IMR-90 (cell line): Measurements from ENCODE around the gene CA12. TPM values are rescaled to one million over a fixed set of nuclear protein-coding genes. Genes with fewer than 3 reads are reported as not detected.

Source experiments
- ATAC-seq: fragments of 200-7000 bp; cut with Tn5 transposase; 2 replicates; pipeline ENCODE4 v1.9.1; 2020; ENCODE audit warnings: low read depth, mild to moderate bottlenecking, moderate library complexity
- BruUV-seq: library from RNA; stranded (reverse); fragments of 400-500 nt; replicated peaks from 2 replicates; lab custom pipeline; 2021; lab: Mats Ljungman, UMichigan
- CTCF ChIA-PET: fragments of 300-600 bp; formaldehyde crosslinking; extraction: SDS; loops from one replicate; lab custom pipeline; 2021; ENCODE audit warnings: antibody characterized with exemption; lab: Yijun Ruan, JAX
- POLR2A ChIA-PET: fragments of 300-600 bp; sonication (Branson Sonifier 250); formaldehyde crosslinking; loops from one replicate; lab custom pipeline; 2022; ENCODE audit warnings: antibody characterized with exemption; ENCODE audit not compliant: unreplicated experiment; lab: Charles Lee
- DNase-seq: peaks from one replicate; pipeline ENCODE4 v3.0.0; 2013
- H2AFZ ChIP-seq: replicated peaks from 2 replicates; pipeline ENCODE3; 2013; ENCODE audit warnings: low read length, mild to moderate bottlenecking; ENCODE audit not compliant: poor library complexity
- H2AK5ac ChIP-seq: 2 replicates; pipeline ENCODE4 v1.6.1; 2013; ENCODE audit warnings: low read depth, low read length, inconsistent platforms
- H2AK9ac ChIP-seq: replicated peaks from 2 replicates; pipeline ENCODE3; 2013; ENCODE audit warnings: mild to moderate bottlenecking, low read depth, low read length, moderate library complexity; ENCODE audit not compliant: poor library complexity
- H2BK120ac ChIP-seq: 2 replicates; pipeline ENCODE4 v1.6.1; 2013; ENCODE audit warnings: low read depth, low read length, inconsistent platforms
- H2BK15ac ChIP-seq: 3 replicates; pipeline ENCODE4 v1.6.1; 2013; ENCODE audit warnings: low read depth, low read length, inconsistent platforms
- H2BK20ac ChIP-seq: 2 replicates; pipeline ENCODE4 v1.6.1; 2013; ENCODE audit warnings: low read depth, mild to moderate bottlenecking, inconsistent platforms, low read length, moderate library complexity
- H2BK5ac ChIP-seq: 2 replicates; pipeline ENCODE4 v1.6.1; 2013; ENCODE audit warnings: mild to moderate bottlenecking, low read depth, low read length, inconsistent platforms; ENCODE audit not compliant: poor library complexity, severe bottlenecking
- H3K14ac ChIP-seq: replicated peaks from 2 replicates; pipeline ENCODE4 v1.6.1; 2013; ENCODE audit warnings: low read depth, low read length, inconsistent platforms
- H3K18ac ChIP-seq: 2 replicates; pipeline ENCODE4 v1.6.1; 2013; ENCODE audit warnings: low read depth, low read length, control low read depth
- H3K23ac ChIP-seq: 2 replicates; pipeline ENCODE4 v1.6.1; 2013; ENCODE audit warnings: low read depth, low read length, inconsistent platforms
- H3K27ac ChIP-seq: 2 replicates; pipeline ENCODE4 v1.5.1; 2013; ENCODE audit warnings: mild to moderate bottlenecking, control low read depth, low read length; ENCODE audit not compliant: insufficient read depth
- H3K27me3 ChIP-seq: 2 replicates; pipeline ENCODE4 v1.6.1; 2013; ENCODE audit warnings: low read length; ENCODE audit not compliant: control insufficient read depth, insufficient read depth
- H3K36me3 ChIP-seq: 2 replicates; pipeline ENCODE4 v1.6.1; 2013; ENCODE audit warnings: low read length, mixed read lengths; ENCODE audit not compliant: control insufficient read depth, insufficient read depth
- H3K4ac ChIP-seq: 2 replicates; pipeline ENCODE4 v1.6.1; 2013; ENCODE audit warnings: low read depth, low read length, inconsistent platforms
- H3K4me1 ChIP-seq: 2 replicates; pipeline ENCODE4 v1.6.1; 2013; ENCODE audit warnings: low read length, mixed read lengths; ENCODE audit not compliant: control insufficient read depth, insufficient read depth
- H3K4me2 ChIP-seq: 2 replicates; pipeline ENCODE4 v1.6.1; 2013; ENCODE audit warnings: low read depth, mild to moderate bottlenecking, control low read depth, low read length, moderate library complexity
- H3K4me3 ChIP-seq: 2 replicates; pipeline ENCODE4 v1.5.1; 2013; ENCODE audit warnings: low read depth, mild to moderate bottlenecking, control low read depth, low read length, moderate library complexity; ENCODE audit not compliant: insufficient read depth
- H3K56ac ChIP-seq: 2 replicates; pipeline ENCODE4 v1.6.1; 2013; ENCODE audit warnings: low read length, inconsistent platforms; ENCODE audit not compliant: insufficient read depth; ENCODE audit errors: extremely low read depth
- H3K79me1 ChIP-seq, 2 experiments: 2 replicates each; pipeline ENCODE4 v1.6.1; 2013; ENCODE audit warnings: low read length in 2 of 2, inconsistent platforms in 1 of 2, low read depth in 1 of 2
- H3K9ac ChIP-seq: 2 replicates; pipeline ENCODE4 v1.6.1; 2013; ENCODE audit warnings: low read depth, low read length, control low read depth
- H3K9me1 ChIP-seq: 2 replicates; pipeline ENCODE4 v1.6.1; 2013; ENCODE audit warnings: low read length, inconsistent platforms; ENCODE audit not compliant: insufficient read depth
- H3K9me3 ChIP-seq: 2 replicates; pipeline ENCODE4 v1.6.1; 2013; ENCODE audit warnings: low read length; ENCODE audit not compliant: control insufficient read depth, insufficient read depth
- H4K20me1 ChIP-seq: 2 replicates; pipeline ENCODE4 v1.6.1; 2013; ENCODE audit warnings: low read length, inconsistent platforms; ENCODE audit not compliant: insufficient read depth
- H4K5ac ChIP-seq: 2 replicates; pipeline ENCODE4 v1.6.1; 2013; ENCODE audit warnings: mild to moderate bottlenecking, low read depth, low read length, control low read depth
- H4K8ac ChIP-seq, 2 experiments: 2 replicates each; pipeline ENCODE4 v1.6.1; 2013; ENCODE audit warnings: low read depth in 2 of 2, low read length in 2 of 2, control low read depth in 1 of 2, inconsistent platforms in 1 of 2
- H4K91ac ChIP-seq: 2 replicates; pipeline ENCODE4 v1.6.1; 2013; ENCODE audit warnings: low read depth, low read length, inconsistent platforms; ENCODE audit not compliant: insufficient read depth
- ELK1 ChIP-seq: fragments of 150-350 bp; IDR thresholded peaks from 2 replicates; pipeline ENCODE4 v1.6.1; 2016; ENCODE audit warnings: low read depth, mild to moderate bottlenecking, low read length, moderate library complexity, borderline replicate concordance
- MXI1 ChIP-seq: IDR thresholded peaks from 2 replicates; pipeline ENCODE4 v1.6.1; 2012; ENCODE audit warnings: low read depth, mild to moderate bottlenecking, low read length, moderate library complexity, borderline replicate concordance
- WGBS, 2 experiments: methylation state at CpG; one replicate each; pipeline versions ENCODE4 v1.1.5 to v1.1.7; 2013; ENCODE audit warnings: missing lambda C conversion rate in 2 of 2; ENCODE audit not compliant: insufficient read length in 1 of 2; ENCODE audit errors: extremely low coverage in 2 of 2; 5-methylcytosine and 5-hydroxymethylcytosine counted together
- dilution Hi-C: fragments of 300-500 bp; cut with HindIII; formaldehyde crosslinking; loops from one replicate; pipeline ENCODE4 v1.14.3; 2018; ENCODE audit warnings: low sequenced_read_pairs; ENCODE audit not compliant: unreplicated experiment
- in situ Hi-C: fragments of 300-500 bp; cut with MboI; formaldehyde crosslinking; loops from 3 replicates; pipeline ENCODE4 v1.14.3; 2019; ENCODE audit warnings: low sequenced_read_pairs, inconsistent platforms, mixed read lengths
- intact Hi-C: fragments of 100-400 bp; cut with micrococcal nuclease; formaldehyde crosslinking; loops from 2 replicates; pipeline ENCODE4 v1.10.0; 2022
- polyA plus RNA-seq, 3 experiments: library from polyadenylated mRNA; depleted of rRNA; stranded (reverse); fragments of >200 nt; gene quantifications; 2 replicates each; pipeline ENCODE4 v1.2.3, GENCODE V29; 2012; ENCODE audit warnings: low replicate concordance in 1 of 3
- total RNA-seq: library from RNA; depleted of rRNA; stranded (reverse); fragments of >200 nt; gene quantifications from 2 replicates; pipeline ENCODE4 v1.2.3, GENCODE V29; 2012

CA12 gene
- total and polyA plus RNA-seq, 2 of the 4 experiments (the other 2 are of a cell fraction) = 33.7 to 52.6 TPM

DNA sequence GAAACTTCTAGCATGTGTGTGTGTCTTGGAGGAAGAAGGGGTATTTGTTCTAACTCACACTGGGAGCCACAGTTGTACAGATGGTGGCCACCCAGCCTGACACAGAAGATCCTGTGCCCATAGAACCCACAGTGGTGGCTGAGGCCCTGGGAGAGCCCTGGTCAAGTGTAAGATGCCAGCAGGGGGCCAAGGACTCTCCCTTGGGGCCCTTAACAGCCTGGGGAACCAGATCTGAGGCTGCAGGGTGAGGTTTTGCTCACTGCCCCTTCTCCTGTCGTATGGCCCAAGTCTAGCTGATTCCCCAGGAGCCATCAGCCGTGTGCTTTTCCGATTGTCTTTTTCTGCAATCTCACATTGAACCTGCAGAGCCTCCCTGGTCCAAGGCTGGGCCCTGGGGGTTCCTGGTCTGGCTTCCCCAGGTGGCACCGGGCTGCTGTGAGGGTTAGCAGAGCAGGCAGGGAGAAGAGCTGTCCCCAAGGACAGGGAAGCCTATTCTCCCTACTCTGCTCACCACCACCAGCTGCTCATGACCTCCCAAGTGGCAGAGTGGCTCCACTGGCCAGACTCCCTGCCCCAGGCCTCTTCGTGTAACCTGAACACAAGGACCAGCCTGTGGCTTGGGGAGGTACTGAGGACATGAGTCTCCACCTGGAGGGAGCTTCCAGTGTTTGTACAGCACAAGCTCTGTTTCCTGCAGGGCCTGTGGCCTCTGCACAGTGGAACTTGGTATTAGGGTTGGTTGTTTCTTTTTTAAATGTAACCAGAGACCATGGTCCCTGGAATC is 51.9 kb downstream of the CA12 start:
- no peak overlapping the region for H2BK20ac ChIP-seq
- dilution Hi-C loops = no loop called here
- H2AK5ac ChIP-seq = peak overlapping the region; percentile 85; the same call in 1 of the 2 replicates
- DNase-seq (peak; percentile 28), ATAC-seq (peak; percentile 48)
- in situ Hi-C loops = no loop called here
- no peak overlapping the region for H3K4me3 ChIP-seq
- no peak overlapping the region for H2BK120ac ChIP-seq
- H3K23ac ChIP-seq = no peak overlapping the region
- no peak overlapping the region for H3K9ac ChIP-seq
- H4K5ac ChIP-seq = no peak overlapping the region
- TF ChIP-seq MXI1 = no peak
- no peak for TF ChIP-seq ELK1
- BruUV-seq = no TSS peak
- no peaks in the 10 kb centered on the region for H4K20me1 ChIP-seq
- no peak overlapping the region for H2BK15ac ChIP-seq
- H3K14ac ChIP-seq = 0 out of 2 replicates have a peak overlapping the region, but pooled peaks have one; percentile 58
- 0 out of 2 replicates have a peak overlapping the region, but pooled peaks have one; percentile 11 for H3K4ac ChIP-seq
- no peak overlapping the region for H3K18ac ChIP-seq
- no peak overlapping the region; a peak in 1 of 4 replicates for H4K8ac ChIP-seq
- intact Hi-C loops = no loop called here
- H3K56ac ChIP-seq = no peak overlapping the region
- ChIA-PET CTCF (interaction anchor here (0.6 kb wide), 1 partner anchor 254 kb away, joined by 6 read pairs; no protein-coding TSS in a partner anchor), POLR2A (no interaction called here)
- no peaks in the 10 kb centered on the region for H3K9me3 ChIP-seq
- WGBS, 2 experiments = 100% methylated on average over 1 of the region's 5 CpGs; no CpG with 5 or more reads in 1 of the 2 experiments
- peak overlapping the region; percentile 8 for H2AFZ ChIP-seq
- H4K91ac ChIP-seq = no peak overlapping the region
- no peak overlapping the region for H2AK9ac ChIP-seq
- H3K27ac ChIP-seq = no peak overlapping the region
- peaks cover 12% of the 10 kb centered on the region; the same call in 1 of the 2 replicates for H3K9me1 ChIP-seq
- H3K4me2 ChIP-seq = no peak overlapping the region
- H3K79me1 ChIP-seq = no peaks in the 10 kb centered on the region
- peaks cover 16% of the 10 kb centered on the region for H3K4me1 ChIP-seq
- H3K36me3 ChIP-seq = no peaks in the 10 kb centered on the region
- no peak overlapping the region for H2BK5ac ChIP-seq
- no peaks in the 10 kb centered on the region for H3K27me3 ChIP-seq
